Pancreas (tissue), 10 donors: Measurements from ENCODE around the gene PTPRD. TPM values are rescaled to one million over a fixed set of nuclear protein-coding genes. Genes with fewer than 3 reads are reported as not detected.

Experiments
- ATAC-seq, 4 donors: fragments of 200-7000 bp; cut with Tn5 transposase; one replicate each; pipeline versions ENCODE4 v1.8.0 to v1.9.1; 2020; ENCODE audit warnings: mild to moderate bottlenecking in 4 of 4, moderate library complexity in 4 of 4
- DNase-seq, 6 donors: peaks; one replicate each; pipeline ENCODE4 v3.0.0-alpha.2; 2020
- FAIRE-seq: peaks from 2 replicates; lab custom pipeline; 2012; peaks lifted over from hg19 to GRCh38; lab: Jason Lieb, UNC
- H3K27ac ChIP-seq, 4 donors: fragments of 200-600 bp; sonication (generic); 1 replicate in 3 of 4; 2 replicates in 1 of 4; pipeline versions ENCODE4 v1.5.0 to v1.8.0; 2020
- H3K27me3 ChIP-seq, 4 donors: fragments of 200-600 bp; one replicate each; pipeline ENCODE4 v1.8.0; 2021
- H3K36me3 ChIP-seq, 3 donors: fragments of 200-600 bp; sonication (generic) in 1 of 3; one replicate each; pipeline versions ENCODE4 v1.5.0 to v1.8.0; 2020 to 2021
- H3K4me1 ChIP-seq, 3 donors: fragments of 200-600 bp; one replicate each; pipeline ENCODE4 v1.8.0; 2021
- H3K4me3 ChIP-seq, 4 donors: fragments of 200-600 bp; sonication (generic) in 2 of 4; one replicate each; pipeline versions ENCODE4 v1.5.0 to v1.8.0; 2020 to 2021
- H3K9me3 ChIP-seq, 4 donors: fragments of 200-600 bp; one replicate each; pipeline ENCODE4 v1.8.0; 2021
- WGBS, 2 donors: extraction: QIAGEN DNeasy Blood & Tissue Kit; methylation state at CpG; one replicate each; pipeline ENCODE4 v1.1.7; 2013; 5-methylcytosine and 5-hydroxymethylcytosine counted together
- intact Hi-C, 3 donors: fragments of 100-400 bp; cut with DNase I; formaldehyde crosslinking; loops; one replicate each; pipeline versions ENCODE4 v1.11.1 to v1.14.2; 2022
- polyA plus RNA-seq, 2 donors: library from polyadenylated mRNA; stranded (reverse); fragments of 200-250 nt; gene quantifications; one replicate each; pipeline ENCODE4 v1.2.3, GENCODE V29; 2013
- total RNA-seq, 6 donors: library from RNA; stranded (reverse); fragmentation: NEBNext Ultra II Directional in 4 of 6; extraction: Animal tissue kit (Norgen Biotek cat#: 25700) in 4 of 6; gene quantifications; one replicate each; pipeline versions ENCODE4 v1.2.1 to v1.2.4, GENCODE V29; 2021 to 2023
- TF ChIP-seq, protein P1 (sequence below), 4 donors: fragments of 200-600 bp; sonication (generic) in 3 of 4; IDR thresholded peaks; one replicate each; pipeline versions ENCODE4 v1.5.0 to v1.8.0; 2021; ENCODE audit warnings: antibody characterized with exemption in 4 of 4
- donor health status: healthy with polysubstance abuse.
- donor health status: DM: no; HTN: no; CAD: no; lungs with moderate emphysema.
- donor health status: DM: no; HTN: no; CAD: no.
- donor health status: control.
- donor health status: control.
- donor health status: Bipolar disorder and iron deficiency.
- donor health status: DM: yes; HTN: yes; CAD: no.
- donor health status: DM: no; HTN: no; CAD: no.
- donor health status: DM: no; HTN: no; CAD: no.
- donor health status: DM: yes; HTN: yes; CAD: no.

Gene PTPRD
- total and polyA plus RNA-seq, 8 donors = 2.1 to 21.7 (median 5.1) TPM

DNA sequence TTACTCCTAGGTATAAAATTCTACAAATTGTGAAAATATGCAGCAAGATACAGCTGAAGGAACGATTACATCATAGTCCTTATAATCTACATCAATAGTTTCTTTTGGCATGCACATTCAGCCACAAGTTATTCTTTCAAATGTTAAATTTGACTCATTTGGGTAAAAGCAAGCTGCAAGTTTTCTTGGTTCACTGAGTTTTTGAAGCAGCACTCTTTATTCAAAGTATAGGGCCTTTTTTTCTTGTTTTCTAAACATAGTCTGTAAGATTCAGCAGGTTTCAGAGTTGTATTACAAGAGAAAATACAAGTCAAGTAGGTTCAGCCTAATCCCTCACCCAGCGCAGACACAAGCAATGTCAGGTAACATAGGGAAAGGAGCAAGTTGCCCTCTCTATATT, 981.5 kb downstream of the PTPRD start:
- no peaks in the 10 kb centered on the region for H3K36me3 ChIP-seq
- WGBS, 2 donors = 70 to 71% methylated on average over 2 of the region's 2 CpGs
- H3K27ac ChIP-seq = no peak overlapping the region
- TF ChIP-seq, protein P1, sequence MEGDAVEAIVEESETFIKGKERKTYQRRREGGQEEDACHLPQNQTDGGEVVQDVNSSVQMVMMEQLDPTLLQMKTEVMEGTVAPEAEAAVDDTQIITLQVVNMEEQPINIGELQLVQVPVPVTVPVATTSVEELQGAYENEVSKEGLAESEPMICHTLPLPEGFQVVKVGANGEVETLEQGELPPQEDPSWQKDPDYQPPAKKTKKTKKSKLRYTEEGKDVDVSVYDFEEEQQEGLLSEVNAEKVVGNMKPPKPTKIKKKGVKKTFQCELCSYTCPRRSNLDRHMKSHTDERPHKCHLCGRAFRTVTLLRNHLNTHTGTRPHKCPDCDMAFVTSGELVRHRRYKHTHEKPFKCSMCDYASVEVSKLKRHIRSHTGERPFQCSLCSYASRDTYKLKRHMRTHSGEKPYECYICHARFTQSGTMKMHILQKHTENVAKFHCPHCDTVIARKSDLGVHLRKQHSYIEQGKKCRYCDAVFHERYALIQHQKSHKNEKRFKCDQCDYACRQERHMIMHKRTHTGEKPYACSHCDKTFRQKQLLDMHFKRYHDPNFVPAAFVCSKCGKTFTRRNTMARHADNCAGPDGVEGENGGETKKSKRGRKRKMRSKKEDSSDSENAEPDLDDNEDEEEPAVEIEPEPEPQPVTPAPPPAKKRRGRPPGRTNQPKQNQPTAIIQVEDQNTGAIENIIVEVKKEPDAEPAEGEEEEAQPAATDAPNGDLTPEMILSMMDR (IDR thresholded peaks at IDR 0.05) = no peak
- no peak for FAIRE-seq
- intact Hi-C loops = no loop called here
- no peaks in the 10 kb centered on the region for H3K27me3 ChIP-seq
- H3K4me1 ChIP-seq = no peaks in the 10 kb centered on the region
- H3K4me3 ChIP-seq = no peak overlapping the region
- H3K9me3 ChIP-seq = no peaks in the 10 kb centered on the region
- no peak for ATAC-seq
- DNase-seq = no peak

DNA sequence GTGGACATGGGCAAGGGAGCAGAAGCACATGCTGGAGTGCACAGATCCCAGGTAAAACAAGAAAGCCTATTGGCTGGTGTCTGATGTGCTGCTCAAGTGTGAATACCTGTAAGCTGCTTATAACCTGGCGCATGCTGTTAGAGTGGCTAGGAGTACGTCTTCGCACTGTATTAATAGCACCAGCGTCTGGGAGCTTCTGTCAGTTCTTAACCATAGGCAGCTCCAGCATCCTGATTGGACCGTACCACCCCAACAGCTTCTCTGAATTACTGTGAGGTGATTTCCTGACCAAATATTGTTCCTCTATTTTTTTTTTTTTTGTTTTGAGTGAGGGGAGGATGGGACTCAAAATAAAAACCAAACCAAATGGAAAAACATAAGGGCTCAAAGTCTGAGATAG, 987.6 kb downstream of the PTPRD start:
- 77 to 87% methylated on average over 5 of the region's 5 CpGs for WGBS, 2 donors
- H3K4me1 ChIP-seq = no peaks in the 10 kb centered on the region
- no peaks in the 10 kb centered on the region for H3K9me3 ChIP-seq
- TF ChIP-seq, protein P1 (IDR thresholded peaks at IDR 0.05) = no peak
- intact Hi-C loops = no loop called here
- ATAC-seq (no peak), FAIRE-seq (no peak), DNase-seq (no peak)
- no peaks in the 10 kb centered on the region for H3K27me3 ChIP-seq
- H3K27ac ChIP-seq = no peak overlapping the region
- H3K4me3 ChIP-seq = no peak overlapping the region
- no peaks in the 10 kb centered on the region for H3K36me3 ChIP-seq

DNA sequence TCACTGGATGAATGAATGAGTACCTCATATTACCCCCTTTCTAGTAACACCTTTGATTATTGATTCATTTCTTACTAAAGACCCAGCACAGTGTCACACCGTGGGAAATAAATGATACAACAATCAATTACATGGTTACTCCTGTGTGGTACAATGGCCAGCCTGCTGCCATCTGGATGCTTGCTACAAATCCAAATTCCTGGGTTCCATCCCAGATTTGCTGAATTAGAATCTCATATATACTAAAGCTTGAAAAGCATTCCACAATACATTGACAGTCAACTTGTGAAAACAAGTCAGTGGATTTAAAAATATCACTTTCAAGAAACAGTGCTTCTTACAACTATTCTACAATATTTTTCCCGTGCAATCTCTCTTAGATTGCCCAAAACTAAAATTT, 989.3 kb downstream of the PTPRD start:
- H3K4me1 ChIP-seq = no peaks in the 10 kb centered on the region
- no peaks in the 10 kb centered on the region for H3K36me3 ChIP-seq
- TF ChIP-seq, protein P1 (IDR thresholded peaks at IDR 0.05) = no peak
- H3K9me3 ChIP-seq = no peaks in the 10 kb centered on the region
- intact Hi-C loops = no loop called here
- ATAC-seq (no peak), DNase-seq (no peak), FAIRE-seq (no peak)
- H3K27me3 ChIP-seq = no peaks in the 10 kb centered on the region
- H3K27ac ChIP-seq = no peak overlapping the region
- H3K4me3 ChIP-seq = no peak overlapping the region
- 47 to 69% methylated on average over 2 of the region's 2 CpGs for WGBS, 2 donors

DNA sequence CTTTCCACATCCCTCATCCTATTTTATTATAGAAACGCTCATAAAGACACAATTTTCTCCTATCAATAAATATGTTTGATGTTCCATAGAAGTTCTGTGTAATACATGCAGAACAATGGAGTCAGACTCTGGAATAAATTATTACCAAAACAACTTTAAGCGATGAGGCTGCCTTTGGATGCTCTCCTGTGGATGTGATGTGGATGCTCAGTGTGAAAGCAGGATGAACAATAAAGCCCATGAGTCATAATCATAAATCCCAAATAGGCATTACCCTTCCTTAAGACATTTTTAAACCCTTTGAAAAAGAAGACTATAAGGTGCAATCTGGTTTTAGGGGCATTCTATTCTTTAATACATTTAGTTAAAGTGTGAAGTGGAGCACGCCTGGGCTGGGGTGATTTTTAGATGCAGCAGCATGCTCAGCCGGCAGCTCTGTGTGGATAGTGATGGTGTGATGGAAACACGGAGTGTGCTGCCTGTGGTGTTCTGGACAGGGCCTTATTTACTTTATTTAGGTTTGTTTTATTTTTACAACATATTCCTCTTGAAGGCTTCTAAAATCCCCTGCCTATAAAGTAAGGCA, 991.4 kb downstream of the PTPRD start:
- no peak for FAIRE-seq
- intact Hi-C loops = no loop called here

DNA sequence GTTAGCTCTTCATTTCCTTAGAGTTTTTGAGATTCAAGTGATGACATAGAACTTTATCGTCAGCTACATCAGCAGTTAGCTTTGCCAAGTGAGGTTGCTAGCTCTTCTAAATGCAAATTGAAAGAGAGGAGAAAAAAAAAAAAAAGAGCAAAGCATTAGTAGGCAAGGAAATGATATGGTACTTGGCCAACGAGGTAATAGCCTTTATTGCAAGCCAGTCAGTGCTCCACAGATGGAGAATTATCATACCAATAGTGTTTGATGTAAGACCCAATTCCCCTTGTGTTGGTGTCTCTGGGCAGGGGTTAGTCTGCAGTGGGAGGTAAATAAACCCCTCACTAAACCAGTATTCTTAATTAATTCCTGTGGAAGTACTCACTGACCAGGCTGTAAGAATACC, 992.1 kb downstream of the PTPRD start:
- intact Hi-C loops = no loop called here
- TF ChIP-seq, protein P1 (IDR thresholded peaks at IDR 0.05) = no peak
- no peaks in the 10 kb centered on the region for H3K9me3 ChIP-seq
- FAIRE-seq (no peak), ATAC-seq (no peak), DNase-seq (no peak)
- H3K36me3 ChIP-seq = no peaks in the 10 kb centered on the region
- H3K4me1 ChIP-seq = no peaks in the 10 kb centered on the region
- no peak overlapping the region for H3K27ac ChIP-seq
- H3K4me3 ChIP-seq = no peak overlapping the region
- 60 to 69% methylated on average over 2 of the region's 2 CpGs for WGBS, 2 donors
- H3K27me3 ChIP-seq = no peaks in the 10 kb centered on the region

More for the DNA sequence above, 991.4 kb downstream of the PTPRD start:
- ATAC-seq (no peak), DNase-seq (no peak)
- TF ChIP-seq, protein P1 (IDR thresholded peaks at IDR 0.05) = no peak
- Histone ChIP-seq H3K4me3 (no peak overlapping the region), H3K27me3 (no peaks in the 10 kb centered on the region), H3K9me3 (no peaks in the 10 kb centered on the region), H3K4me1 (no peaks in the 10 kb centered on the region), H3K36me3 (no peaks in the 10 kb centered on the region), H3K27ac (no peak overlapping the region)
- WGBS, 2 donors = 64 to 79% methylated on average over 5 of the region's 5 CpGs
